ENCODE results near the gene KCTD5.

KCTD5 gene

DNA sequence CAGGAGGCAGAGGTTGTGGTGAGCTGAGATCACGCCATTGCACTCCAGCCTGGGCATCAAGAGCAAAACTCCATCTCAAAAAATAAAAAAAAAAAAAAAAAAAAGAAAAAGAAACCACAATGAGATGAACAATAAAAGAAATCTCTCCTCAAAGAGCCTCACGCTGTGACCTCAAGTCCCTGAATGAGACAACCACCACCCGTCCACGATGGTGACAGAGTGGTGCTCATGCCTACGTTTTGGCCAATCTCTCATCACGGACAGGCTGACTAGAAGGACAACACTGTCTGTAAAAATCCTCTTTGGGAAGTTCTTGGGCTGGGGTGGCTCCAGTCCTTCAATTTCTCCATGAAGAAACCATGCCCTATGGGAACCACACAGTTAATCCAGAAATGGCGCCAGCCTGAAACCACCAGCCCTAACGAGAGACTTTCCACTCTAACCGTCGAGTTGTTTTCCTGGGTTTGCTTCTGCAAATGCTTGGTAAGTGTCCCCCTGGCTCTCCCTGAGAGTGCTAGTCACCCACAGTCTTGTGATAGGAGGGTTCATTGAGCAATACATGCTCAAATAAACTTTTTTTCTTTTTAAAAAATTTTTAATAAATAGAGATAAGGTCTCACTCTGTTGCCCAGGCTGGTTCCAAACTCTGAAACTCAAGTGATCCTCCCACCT lies 52.7 kb downstream of the KCTD5 start:
- DNase-seq = no peak

GRCh38 chr16:2736476-2737237 lies 54.3 kb downstream of the KCTD5 start:
- no peak for DNase-seq

DNA sequence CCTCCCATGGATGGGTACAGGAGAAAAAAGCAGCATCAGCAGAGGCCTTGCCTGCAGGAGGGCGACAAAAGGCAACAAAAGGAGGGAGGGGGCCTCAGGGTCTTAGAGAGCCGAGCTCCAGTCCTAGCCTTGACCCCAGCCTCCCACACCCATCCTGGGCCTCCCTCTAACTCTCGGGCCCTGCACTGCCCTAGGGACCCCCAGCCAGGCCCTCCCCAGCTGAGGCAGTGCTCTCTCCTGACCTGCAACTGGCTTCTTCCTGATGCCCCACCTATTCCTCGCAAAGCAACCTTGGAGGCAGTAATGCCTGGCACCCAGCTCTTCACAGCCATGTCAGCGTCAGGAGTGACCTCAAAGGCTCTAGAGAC lies 54.9 kb downstream of the KCTD5 start:
- no peak for DNase-seq

GRCh38 chr16:2737895-2738418 lies 55.6 kb downstream of the KCTD5 start:
- DNase-seq = no peak

GRCh38 chr16:2738615-2739014 lies 56.3 kb downstream of the KCTD5 start:
- no peak for DNase-seq

- DNase-seq = no peak
These were observed 57.5 kb downstream of the KCTD5 start for GRCh38 chr16:2739625-2740430.

DNA sequence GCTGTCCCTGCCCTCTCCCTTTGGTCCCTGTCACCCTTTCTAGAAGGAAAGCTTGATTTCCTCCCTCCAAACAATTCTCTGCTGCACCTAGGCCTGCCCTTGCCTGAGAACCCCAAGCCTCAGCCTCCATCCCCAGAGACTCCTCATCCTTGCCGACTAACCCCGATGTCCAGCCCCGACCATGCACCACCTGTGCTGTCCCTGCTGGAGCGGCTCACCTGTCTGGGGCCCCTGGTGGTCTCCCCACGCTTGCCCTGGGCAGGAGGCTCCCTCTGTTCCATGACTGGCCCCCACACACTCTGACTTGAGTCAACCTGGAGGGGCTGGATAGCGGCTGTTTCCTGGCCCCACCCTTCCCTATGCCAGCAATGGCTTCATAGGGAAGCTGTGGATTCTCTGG lies 58.2 kb downstream of the KCTD5 start:
- no peak for DNase-seq

GRCh38 chr16:2741168-2741567 lies 58.8 kb downstream of the KCTD5 start:
- DNase-seq = no peak

DNA sequence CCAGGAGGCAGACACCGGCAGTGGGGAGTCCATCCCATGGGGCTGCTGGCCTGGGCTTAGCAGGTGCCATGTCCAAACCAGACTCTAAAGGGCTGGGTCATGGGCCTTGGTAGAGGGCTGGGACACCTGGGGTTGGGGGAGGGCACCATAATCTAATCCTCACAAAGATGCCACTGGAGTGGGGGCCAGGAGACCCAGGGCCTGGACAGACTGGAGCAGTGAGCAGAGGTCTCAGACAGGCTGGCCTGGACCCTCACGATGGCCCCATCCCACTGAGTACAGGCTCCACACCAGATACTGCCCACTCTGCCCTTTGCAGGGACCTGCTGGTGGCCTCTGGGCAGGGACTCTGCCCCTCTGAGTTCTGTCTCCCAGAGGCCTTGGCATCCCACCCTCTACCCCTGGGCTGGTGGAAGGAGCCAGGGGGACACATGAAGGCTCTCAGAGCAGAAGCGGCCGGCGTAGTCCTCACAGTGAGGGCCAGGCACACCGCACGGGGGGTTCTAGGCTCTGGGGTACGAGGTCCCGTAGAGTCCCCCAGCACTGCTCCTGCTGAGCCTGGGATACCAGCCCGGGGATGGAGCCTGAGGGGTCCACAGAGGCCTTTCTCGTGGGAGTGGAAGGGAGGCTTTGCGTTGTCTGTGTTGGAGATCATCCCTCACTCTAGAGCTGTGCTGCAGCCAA lies 60.1 kb downstream of the KCTD5 start:
- DNase-seq = no peak

DNA sequence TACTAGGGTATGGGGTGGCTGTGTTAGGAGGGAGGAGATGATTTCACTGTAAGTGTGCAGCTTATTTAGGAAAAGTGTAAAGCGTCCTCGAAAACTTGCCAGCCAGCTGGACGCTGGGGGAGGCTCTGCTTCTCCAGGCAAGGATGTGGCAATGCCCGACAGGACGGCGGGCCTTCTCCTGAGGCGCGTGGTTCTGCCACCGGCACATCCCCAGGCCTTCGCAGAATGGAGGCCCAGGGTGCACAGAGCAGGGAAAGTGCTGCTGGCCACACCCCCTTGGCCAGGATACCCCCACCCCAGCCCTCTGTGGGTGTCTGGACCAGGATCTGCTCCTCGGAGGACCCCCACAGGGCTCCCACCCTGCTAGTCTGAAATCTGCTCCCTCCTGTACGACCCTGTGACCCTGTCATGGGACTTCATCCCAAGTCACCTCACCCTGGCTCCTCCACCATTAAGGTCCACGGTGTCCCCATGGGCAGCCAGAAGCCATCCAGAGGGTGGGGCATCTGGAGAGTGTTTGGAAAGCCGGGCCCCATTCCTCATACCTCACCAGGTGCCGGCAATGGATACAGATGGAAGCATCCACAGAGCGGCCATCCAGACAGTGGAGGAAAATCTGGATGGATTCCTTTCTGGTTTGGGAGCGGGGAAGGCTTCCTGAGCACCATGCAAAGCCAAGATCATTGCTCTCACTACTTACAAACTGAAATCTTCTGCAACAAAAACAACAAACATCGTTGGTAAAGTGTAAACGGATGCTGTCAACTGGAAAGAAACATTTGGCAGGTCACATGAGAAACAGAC lies 60.9 kb downstream of the KCTD5 start:
- no peak for DNase-seq

GRCh38 chr16:2744711-2745110 lies 62.4 kb downstream of the KCTD5 start:
- no peak for DNase-seq

GRCh38 chr16:2745116-2745890 lies 63.0 kb downstream of the KCTD5 start:
- DNase-seq = no peak

GRCh38 chr16:2745961-2746360 lies 63.6 kb downstream of the KCTD5 start:
- no peak for DNase-seq

DNA sequence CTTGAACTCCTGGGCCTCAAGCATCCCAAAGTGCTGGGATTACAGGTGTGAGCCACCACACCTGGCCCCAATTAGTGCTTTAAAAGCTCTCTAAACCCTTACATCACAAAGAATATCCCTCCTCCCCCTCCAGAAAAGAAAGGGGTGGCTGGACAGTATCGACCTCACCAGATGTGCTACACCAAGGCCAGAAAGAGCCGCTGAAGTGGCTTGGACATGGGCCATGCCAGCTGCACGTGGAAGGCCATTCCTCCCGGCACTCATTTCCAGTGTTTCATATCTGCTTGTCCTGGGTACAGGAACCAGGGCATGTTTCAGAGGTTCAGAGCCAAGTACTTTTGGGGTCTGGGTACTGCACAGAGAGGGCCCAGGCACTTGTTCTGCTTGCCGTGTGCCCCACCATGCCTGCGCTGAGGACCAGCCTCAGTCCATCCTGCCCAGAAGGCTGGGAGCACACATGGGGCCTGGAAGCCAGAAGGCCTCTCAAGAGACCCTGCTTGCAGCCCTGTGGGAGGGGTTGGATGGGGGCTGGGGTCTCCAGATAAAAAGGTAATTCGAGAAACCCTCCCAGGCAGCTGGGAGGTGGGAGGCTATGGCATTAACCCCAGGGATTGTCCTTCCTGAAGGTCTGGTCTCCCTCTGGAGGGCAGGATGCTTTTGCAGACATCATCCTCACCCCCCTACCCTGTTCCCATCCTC lies 66.6 kb downstream of the KCTD5 start:
- no peak for DNase-seq

GRCh38 chr16:2749476-2749875 lies 67.2 kb downstream of the KCTD5 start:
- no peak for DNase-seq

GRCh38 chr16:2749936-2750335 lies 67.6 kb downstream of the KCTD5 start:
- no peak for DNase-seq

- DNase-seq = no peak
These were observed 69.3 kb downstream of the KCTD5 start for GRCh38 chr16:2751577-2752034.

DNA sequence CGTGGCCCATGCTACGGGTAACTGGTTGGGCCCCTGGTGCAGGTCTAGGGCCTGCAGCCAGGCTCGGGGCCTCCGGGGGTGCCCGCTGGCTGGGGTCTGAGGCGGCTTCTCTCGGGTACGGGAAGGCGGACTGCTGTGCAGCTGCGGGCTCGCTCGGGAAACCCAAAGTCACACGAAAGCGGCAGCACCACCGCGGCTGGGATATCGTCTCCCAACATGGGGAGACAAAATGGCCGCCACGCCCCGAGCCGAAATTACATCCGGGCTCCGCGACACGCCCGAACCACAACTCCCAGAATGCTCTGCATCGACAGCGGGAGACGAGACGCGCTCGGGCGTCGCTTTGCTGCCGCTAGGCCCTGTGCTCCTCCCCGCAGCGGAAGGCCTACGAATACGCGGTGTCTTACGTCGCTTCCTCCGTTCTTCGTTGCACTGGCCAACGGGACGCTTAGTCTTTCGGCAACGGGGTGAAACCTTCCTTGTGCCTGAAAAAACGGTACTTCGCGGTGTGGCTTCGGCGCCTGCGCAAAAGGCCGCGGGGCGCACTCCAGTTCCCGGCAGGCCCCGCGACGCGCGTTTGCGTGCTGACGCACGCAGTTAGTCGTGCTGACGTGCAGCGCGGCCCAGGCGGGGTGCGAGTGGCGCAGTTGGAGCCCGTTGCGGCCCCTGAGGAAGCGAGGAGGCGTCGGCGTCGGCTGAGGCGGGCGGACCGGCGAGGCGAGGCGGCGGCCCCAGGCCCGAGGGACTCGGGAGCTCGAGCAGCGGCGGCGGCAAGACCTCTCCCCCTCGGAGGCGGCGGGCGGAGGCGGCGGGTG lies 69.9 kb downstream of the KCTD5 start, which contains the start of gene SRRM2:
Gene SRRM2 (plus strand): TSS at position 604 of the 815 bp plus-strand sequence. CDS start 3,727 bp downstream, outside the sequence.
- DNase-seq = peak; percentile 96
